Ovary (tissue), 9 donors: ENCODE data around the gene ZNF385A. TPM values are rescaled to one million over a fixed set of nuclear protein-coding genes. Genes with fewer than 3 reads are reported as not detected.

Experiments used
- DNase-seq, 5 donors: peaks; one replicate each; pipeline ENCODE4 v3.0.0-alpha.2; 2019 to 2020
- H3K27ac ChIP-seq, 2 donors: fragments of 200-600 bp; one replicate each; pipeline versions ENCODE4 v1.5.1 to v1.8.0; 2019 to 2022
- H3K27me3 ChIP-seq: fragments of 200-600 bp; one replicate; pipeline ENCODE4 v1.8.0; 2022
- H3K36me3 ChIP-seq: fragments of 200-600 bp; sonication (generic); one replicate; pipeline ENCODE4 v1.5.1; 2019
- H3K4me1 ChIP-seq: one replicate; pipeline ENCODE4 v1.8.1; 2013; ENCODE audit warnings: mild to moderate bottlenecking, moderate library complexity; ENCODE audit not compliant: insufficient read depth
- H3K4me3 ChIP-seq: fragments of 200-600 bp; sonication (generic); one replicate; pipeline ENCODE4 v1.5.1; 2017
- H3K9me3 ChIP-seq, 2 donors: fragments of 200-600 bp in 1 of 2; sonication (generic) in 1 of 2; one replicate each; pipeline versions ENCODE4 v1.5.1 to v1.8.1; 2013 to 2019; ENCODE audit warnings: mild to moderate bottlenecking in 1 of 2, moderate library complexity in 1 of 2
- CTCF ChIP-seq, 3 donors: fragments of 450-650 bp in 2 of 3; fragments of 200-600 bp in 1 of 3; IDR thresholded peaks; one replicate each; pipeline versions ENCODE4 v1.5.1 to v1.8.0; 2016 to 2022; ENCODE audit warnings: antibody characterized with exemption in 3 of 3, mild to moderate bottlenecking in 1 of 3
- EP300 ChIP-seq: sonication (generic); formaldehyde crosslinking; IDR thresholded peaks from one replicate; pipeline ENCODE4 v1.6.1; 2017; ENCODE audit warnings: antibody characterized with exemption
- POLR2A ChIP-seq: fragments of 450-650 bp; IDR thresholded peaks from one replicate; pipeline ENCODE4 v1.6.1; 2017; ENCODE audit warnings: antibody characterized with exemption, mild to moderate bottlenecking, moderate library complexity
- WGBS, 3 donors: extraction: QIAGEN DNeasy Blood & Tissue Kit in 1 of 3; methylation state at CpG; one replicate each; pipeline versions ENCODE4 v1.1.5 to v1.1.7; 2013 to 2017; 5-methylcytosine and 5-hydroxymethylcytosine counted together
- intact Hi-C, 4 donors: fragments of 100-400 bp; cut with DNase I; formaldehyde crosslinking; loops; one replicate each; pipeline versions ENCODE4 v1.11.0 to v1.15.1; 2022 to 2023
- polyA plus RNA-seq, 2 donors: library from polyadenylated mRNA; stranded (reverse); fragments of 200-250 nt in 1 of 2; fragments of 350-450 nt in 1 of 2; fragmentation: Illumina TruSeq in 1 of 2; extraction: RNeasy Lipid Tissue Mini Kit (QIAGEN cat#74804) in 1 of 2; gene quantifications; one replicate each; pipeline ENCODE4 v1.2.3, GENCODE V29; 2013 to 2014
- total RNA-seq, 7 donors: library from RNA; depleted of rRNA in 2 of 7; stranded (reverse); fragments of >200 nt in 2 of 7; fragmentation: NEBNext Ultra II Directional in 3 of 7; extraction: Animal tissue kit (Norgen Biotek cat#: 25700) in 3 of 7; gene quantifications; one replicate each; pipeline versions ENCODE4 v1.1.0 to v1.2.4, GENCODE V29; 2016 to 2023
- donor health status: DM: no; HTN: no; CAD: no; lungs with moderate emphysema.
- donor health status: DM: no; HTN: no; CAD: no.
- donor health status: Bipolar disorder and iron deficiency.
- donor health status: DM: yes; HTN: yes; CAD: no.
- donor health status: DM: no; HTN: no; CAD: no.
- donor health status: DM: yes; HTN: yes; CAD: no.

The ZNF385A gene
- total and polyA plus RNA-seq, 9 donors = 3.6 to 30.5 (median 6.0) TPM

- peaks cover 2% of the 10 kb centered on the region for H3K4me1 ChIP-seq
- H3K27ac ChIP-seq = no peak overlapping the region
- no peak overlapping the region for H3K4me3 ChIP-seq
- H3K9me3 ChIP-seq = no peaks in the 10 kb centered on the region
- WGBS, 3 donors = 75 to 83% (median 81%) methylated on average over 3 of the region's 3 CpGs
- intact Hi-C loops = no loop called here
- no peak for DNase-seq
- no peaks in the 10 kb centered on the region for H3K36me3 ChIP-seq
- TF ChIP-seq CTCF (IDR thresholded peaks at IDR 0.05) = no peak
- no peak for TF ChIP-seq EP300
- TF ChIP-seq POLR2A = no peak
- H3K27me3 ChIP-seq = no peaks in the 10 kb centered on the region
Observed at GRCh38 chr12:54393743-54394142, 9.2 kb upstream of the ZNF385A start.

- H3K27ac ChIP-seq = no peak overlapping the region
- H3K4me1 ChIP-seq = peaks cover 2% of the 10 kb centered on the region
- H3K9me3 ChIP-seq = no peaks in the 10 kb centered on the region
- H3K27me3 ChIP-seq = no peaks in the 10 kb centered on the region
- no peak for TF ChIP-seq CTCF (IDR thresholded peaks at IDR 0.05)
- no peak for TF ChIP-seq EP300
- no peak for TF ChIP-seq POLR2A
- H3K4me3 ChIP-seq = no peak overlapping the region
- WGBS, 3 donors = 59 to 66% (median 62%) methylated on average over 6 of the region's 6 CpGs
- intact Hi-C loops = no loop called here
- DNase-seq = no peak
- no peaks in the 10 kb centered on the region for H3K36me3 ChIP-seq
Observed at GRCh38 chr12:54393207-54393609, 8.7 kb upstream of the ZNF385A start.

GRCh38 chr12:54392485-54393206, 8.1 kb upstream of the ZNF385A start:
- 87 to 88% (median 88%) methylated on average over 8 of the region's 8 CpGs for WGBS, 3 donors
- TF ChIP-seq POLR2A (no peak), EP300 (no peak), CTCF (IDR thresholded peaks at IDR 0.05) (no peak)
- Histone ChIP-seq H3K36me3 (no peaks in the 10 kb centered on the region), H3K27ac (no peak overlapping the region), H3K9me3 (no peaks in the 10 kb centered on the region), H3K4me1 (peaks cover 2% of the 10 kb centered on the region), H3K27me3 (no peaks in the 10 kb centered on the region), H3K4me3 (no peak overlapping the region)
- no peak for DNase-seq
- intact Hi-C loops = no loop called here

- peak; percentile 60 to 68 (median 63) for DNase-seq
- Histone ChIP-seq H3K4me3 (peak overlapping the region; percentile 38), H3K36me3 (no peaks in the 10 kb centered on the region), H3K27ac (peak overlapping the region in 1 of 2 donors; percentile 36), H3K9me3 (no peaks in the 10 kb centered on the region), H3K4me1 (peaks cover 2% of the 10 kb centered on the region), H3K27me3 (no peaks in the 10 kb centered on the region)
- intact Hi-C loops = no loop called here
- TF ChIP-seq POLR2A (no peak), EP300 (no peak), CTCF (IDR thresholded peaks at IDR 0.05) (no peak)
- 16 to 17% (median 17%) methylated on average over 44 to 51 of the region's 51 CpGs for WGBS, 3 donors
Observed at GRCh38 chr12:54390668-54391551, 6.4 kb upstream of the ZNF385A start.
